Epithelial cell of esophagus (primary cell): ENCODE data around the gene CHN2.

ENCODE experiments used
- DNase-seq: peaks from one replicate; pipeline ENCODE4 v3.0.0; 2010; ENCODE audit warnings: low read depth
- H3K4me3 ChIP-seq: 2 replicates; pipeline ENCODE4 v1.5.1; 2011; ENCODE audit warnings: mild to moderate bottlenecking, low read length, control low read depth
- CTCF ChIP-seq: IDR thresholded peaks from 2 replicates; pipeline ENCODE4 v1.5.1; 2011; ENCODE audit warnings: low read depth, mild to moderate bottlenecking, low read length, control low read depth, inconsistent platforms; ENCODE audit not compliant: insufficient read depth; ENCODE audit errors: missing control alignments

The CHN2 gene

GRCh38 chr7:29505931-29506330, 311.4 kb downstream of the CHN2 start:
- no peak overlapping the region for H3K4me3 ChIP-seq
- no peak for TF ChIP-seq CTCF
- no peak for DNase-seq

- no peak overlapping the region for H3K4me3 ChIP-seq
- no peak for DNase-seq
- TF ChIP-seq CTCF = no peak
Measured at GRCh38 chr7:29508608-29509007, 314.0 kb downstream of the CHN2 start.

GRCh38 chr7:29510028-29510427, 315.5 kb downstream of the CHN2 start:
- no peak overlapping the region for H3K4me3 ChIP-seq
- TF ChIP-seq CTCF = no peak
- DNase-seq = peak; percentile 10

- no peak for TF ChIP-seq CTCF
- DNase-seq = no peak
Measured at GRCh38 chr7:29511337-29511736, 316.8 kb downstream of the CHN2 start.

GRCh38 chr7:29511851-29512250, 317.3 kb downstream of the CHN2 start:
- DNase-seq = no peak
- no peak for TF ChIP-seq CTCF
- H3K4me3 ChIP-seq = no peak overlapping the region

More at GRCh38 chr7:29511337-29511736, 316.8 kb downstream of the CHN2 start:
- no peak overlapping the region for H3K4me3 ChIP-seq

- no peak for TF ChIP-seq CTCF
- H3K4me3 ChIP-seq = no peak overlapping the region
- DNase-seq = peak; percentile 53
Measured at GRCh38 chr7:29516491-29516890, 321.9 kb downstream of the CHN2 start.

GRCh38 chr7:29518616-29519015, 324.0 kb downstream of the CHN2 start:
- DNase-seq = no peak
- no peak overlapping the region for H3K4me3 ChIP-seq
- TF ChIP-seq CTCF = no peak
